Amygdala (tissue), 56 donors: ENCODE results near the gene C2orf76.
"Not testable (repeated sequence)": the region's sequence is repeated elsewhere in the genome, so short reads cannot be mapped to it uniquely, and the experiment has no call there.

Experiments
- DNase-seq, 56 donors: peaks; one replicate each; lab custom pipeline; 2025; lab: John Stamatoyannopoulos, UW

The C2orf76 gene

GRCh38 chr2:119366649-119367471, at the start of gene C2orf76, which contains the start of gene DBI:
Gene C2orf76, minus strand, starts transcription at chr2:119366834. Its CDS starts 26,875 bp downstream, at chr2:119339959.
Gene DBI, plus strand, starts transcription at chr2:119366977. Its CDS starts 75 bp downstream, at chr2:119367052.
- DNase-seq = peak; percentile 70 to 98 (median 94)

GRCh38 chr2:119415630-119416029, 49.0 kb upstream of the C2orf76 start:
- DNase-seq = no peak

GRCh38 chr2:119414894-119415293, 48.3 kb upstream of the C2orf76 start:
- no peak for DNase-seq

- DNase-seq = no peak
Measured at GRCh38 chr2:119409506-119409905, 42.9 kb upstream of the C2orf76 start.

GRCh38 chr2:119408221-119408619, 41.6 kb upstream of the C2orf76 start:
- no peak for DNase-seq

- DNase-seq = peak in 22 of 56 donors; percentile 2 to 62 (median 19)
Measured at GRCh38 chr2:119407430-119408220, 41.0 kb upstream of the C2orf76 start.

- DNase-seq = no peak
Measured at GRCh38 chr2:119405151-119405550, 38.5 kb upstream of the C2orf76 start.

GRCh38 chr2:119403618-119404017, 37.0 kb upstream of the C2orf76 start:
- DNase-seq = not testable (repeated sequence)

GRCh38 chr2:119402645-119403560, 36.3 kb upstream of the C2orf76 start:
- DNase-seq = no peak

- no peak for DNase-seq
Measured at GRCh38 chr2:119402106-119402505, 35.5 kb upstream of the C2orf76 start.

GRCh38 chr2:119397196-119397595, 30.6 kb upstream of the C2orf76 start:
- no peak for DNase-seq

GRCh38 chr2:119393971-119394748, 27.5 kb upstream of the C2orf76 start:
- DNase-seq = no peak

- DNase-seq = peak in 1 of 56 donors; percentile 27
Measured at GRCh38 chr2:119389615-119390306, 23.1 kb upstream of the C2orf76 start.

GRCh38 chr2:119387381-119388129, 20.9 kb upstream of the C2orf76 start:
- DNase-seq = peak in 48 of 56 donors; percentile 7 to 77 (median 43)

GRCh38 chr2:119385466-119385865, 18.8 kb upstream of the C2orf76 start:
- DNase-seq = no peak

- no peak for DNase-seq
Measured at GRCh38 chr2:119384971-119385370, 18.3 kb upstream of the C2orf76 start.

GRCh38 chr2:119383410-119384140, 16.9 kb upstream of the C2orf76 start:
- DNase-seq = no peak
